Superior temporal gyrus (tissue), 1 donor: Measurements from ENCODE around the gene COLGALT1.
A peak's percentile ranks its signal among the peaks of the same experiment; 100 is the strongest.
"Not testable (repeated sequence)": the region's sequence is repeated elsewhere in the genome, so short reads cannot be mapped to it uniquely, and the experiment has no call there.

Experiments
- DNase-seq: peaks from one replicate; pipeline ENCODE4 v3.0.0-alpha.2; 2016; ENCODE audit errors: extremely low spot score

The COLGALT1 gene

DNA sequence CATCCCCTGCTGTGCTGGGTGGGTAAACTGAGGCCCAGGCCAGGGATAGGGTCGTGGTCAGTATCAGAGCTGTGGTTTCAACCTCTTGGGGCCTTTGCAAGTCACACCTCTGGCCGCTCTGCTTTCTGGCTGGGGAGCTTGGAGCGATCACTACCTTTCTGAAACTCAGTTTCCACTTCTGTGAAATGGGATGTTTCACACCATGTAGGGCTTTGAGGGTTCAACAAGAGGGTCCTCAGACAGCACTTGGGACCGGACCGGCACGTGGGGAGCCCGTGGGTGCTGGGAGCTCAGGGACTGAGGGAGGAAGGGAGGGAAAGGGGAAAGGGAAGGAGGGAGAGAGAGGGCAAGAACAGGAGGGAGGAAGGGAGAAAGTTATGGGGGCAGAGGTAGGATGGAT is 22.9 kb upstream of the COLGALT1 start:
- no peak for DNase-seq

DNA sequence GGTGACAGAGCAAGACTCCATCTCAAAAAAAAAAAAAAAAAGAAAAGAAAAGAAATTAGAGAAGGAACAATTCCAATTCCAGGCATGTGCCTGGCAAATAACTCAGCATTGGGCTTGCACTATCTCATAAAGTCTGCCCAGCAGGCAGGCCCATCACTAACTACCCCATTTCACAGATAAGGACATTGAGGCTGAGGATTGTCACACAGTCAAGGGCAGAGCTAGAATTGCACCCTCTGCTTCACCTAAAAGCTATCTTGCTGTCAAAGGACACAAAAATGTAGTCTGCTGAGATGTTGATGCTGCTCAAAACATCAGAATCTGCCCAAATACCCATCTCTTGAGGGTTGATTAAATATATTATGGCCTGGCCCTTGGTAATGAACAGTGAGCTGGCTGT is 20.7 kb upstream of the COLGALT1 start:
- no peak for DNase-seq

GRCh38 chr19:17536955-17537354 is 18.5 kb upstream of the COLGALT1 start:
- DNase-seq = no peak

- no peak for DNase-seq
Measured at GRCh38 chr19:17538684-17539237, 16.7 kb upstream of the COLGALT1 start.

- DNase-seq = peak; percentile 58
Measured at GRCh38 chr19:17539238-17540117, 16.0 kb upstream of the COLGALT1 start.

DNA sequence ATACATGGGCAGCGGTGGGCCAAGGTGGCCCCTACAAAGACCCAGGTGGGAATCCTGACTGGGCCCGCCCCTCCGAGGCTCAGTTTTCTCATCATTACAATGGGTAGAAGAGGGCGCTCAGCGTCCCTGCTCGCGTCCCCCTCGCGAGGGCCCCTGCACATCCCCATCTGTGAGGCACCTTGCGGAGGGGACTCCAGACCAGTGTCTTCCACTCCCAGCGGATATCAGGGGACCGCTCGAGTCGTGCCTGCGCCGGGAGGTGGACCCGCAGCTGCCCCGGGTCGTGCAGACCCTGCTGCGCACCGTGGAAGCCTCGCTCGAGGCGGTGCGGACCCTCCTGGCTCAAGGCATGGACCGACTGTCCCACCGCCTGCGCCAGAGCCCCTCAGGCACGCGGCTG is 15.3 kb upstream of the COLGALT1 start:
- no peak for DNase-seq

DNA sequence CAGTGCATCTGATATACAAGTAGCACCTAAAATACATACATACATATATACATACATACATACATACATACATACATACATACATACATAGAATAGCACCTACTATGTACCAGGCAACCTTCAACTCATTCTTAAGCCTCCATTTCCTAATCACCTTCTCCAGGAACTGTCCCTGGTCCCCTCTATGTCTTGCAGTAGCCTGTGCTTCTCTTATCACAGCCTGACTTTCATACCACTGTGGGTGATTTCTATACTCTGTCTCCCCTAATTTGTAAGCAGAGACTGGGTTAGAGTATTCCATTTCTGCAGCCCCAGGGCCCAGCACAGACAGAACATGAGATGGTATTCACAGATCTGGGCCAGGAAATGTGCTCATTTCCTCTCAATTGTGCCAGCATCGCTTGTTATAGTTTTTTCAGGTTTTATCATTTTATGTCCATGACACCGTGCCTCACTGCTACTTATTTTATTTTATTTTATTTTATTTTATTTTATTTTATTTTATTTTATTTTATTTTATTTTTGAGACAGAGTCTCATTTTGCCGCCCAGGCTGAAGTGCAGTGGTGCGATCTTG is 14.2 kb upstream of the COLGALT1 start:
- no peak for DNase-seq

- DNase-seq = no peak
Measured at GRCh38 chr19:17542042-17542441, 13.4 kb upstream of the COLGALT1 start.

DNA sequence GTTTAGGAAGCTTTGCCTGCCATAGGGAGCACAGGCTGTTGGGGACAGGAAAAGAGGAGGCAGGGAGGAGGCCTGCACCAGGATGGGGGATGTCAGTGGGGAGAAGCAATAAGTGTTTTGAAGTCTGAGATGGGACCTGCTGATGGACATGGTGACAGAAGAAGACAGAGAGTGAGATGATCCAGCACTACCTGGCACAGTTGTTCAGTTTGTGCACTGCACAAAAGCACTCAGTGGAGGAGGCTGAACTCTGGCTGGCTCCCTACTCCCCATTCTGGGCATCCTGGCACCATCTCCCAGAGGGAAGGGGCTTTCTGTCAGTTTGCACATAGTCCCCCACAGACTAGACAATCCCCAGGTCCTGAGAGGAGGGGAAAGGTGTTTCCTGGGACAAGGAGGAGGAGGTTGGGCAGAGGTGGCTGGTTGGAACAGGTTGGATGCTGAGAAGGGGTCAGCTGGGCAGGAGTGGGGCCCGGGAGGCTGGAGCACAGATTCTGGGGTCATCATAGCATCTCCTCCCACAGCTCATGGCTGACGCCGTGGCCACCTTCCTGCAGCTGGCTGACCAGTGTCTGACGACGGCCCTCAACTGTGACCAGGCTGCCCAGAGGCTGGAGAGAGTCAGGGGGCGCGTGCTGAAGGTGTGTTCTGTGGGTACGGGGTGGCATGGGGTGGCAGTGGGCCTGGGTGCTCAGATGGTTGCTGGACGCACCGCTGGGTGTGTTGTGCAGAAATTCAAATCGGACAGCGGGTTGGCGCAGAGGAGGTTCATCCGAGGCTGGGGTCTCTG is 12.5 kb upstream of the COLGALT1 start:
- no peak for DNase-seq

DNA sequence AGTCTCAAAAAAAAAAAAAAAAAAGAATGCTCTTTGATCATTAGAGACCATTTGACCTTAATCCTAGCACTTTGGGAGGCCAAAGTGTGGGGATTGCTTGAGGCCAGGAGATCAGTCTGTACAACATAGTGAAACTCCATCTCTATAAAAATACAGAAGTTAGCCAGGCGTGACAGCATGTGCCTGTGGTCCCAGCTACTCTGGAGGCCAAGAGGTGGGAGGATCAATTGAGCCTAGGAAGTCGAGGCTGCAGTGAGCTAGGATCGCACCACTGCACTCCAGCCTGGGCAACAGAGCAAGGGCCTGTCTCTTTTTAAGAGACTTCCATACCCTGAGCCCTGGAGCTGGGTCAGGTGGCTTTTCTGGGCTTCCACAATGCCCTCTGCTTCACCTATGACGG is 11.5 kb upstream of the COLGALT1 start:
- no peak for DNase-seq

DNA sequence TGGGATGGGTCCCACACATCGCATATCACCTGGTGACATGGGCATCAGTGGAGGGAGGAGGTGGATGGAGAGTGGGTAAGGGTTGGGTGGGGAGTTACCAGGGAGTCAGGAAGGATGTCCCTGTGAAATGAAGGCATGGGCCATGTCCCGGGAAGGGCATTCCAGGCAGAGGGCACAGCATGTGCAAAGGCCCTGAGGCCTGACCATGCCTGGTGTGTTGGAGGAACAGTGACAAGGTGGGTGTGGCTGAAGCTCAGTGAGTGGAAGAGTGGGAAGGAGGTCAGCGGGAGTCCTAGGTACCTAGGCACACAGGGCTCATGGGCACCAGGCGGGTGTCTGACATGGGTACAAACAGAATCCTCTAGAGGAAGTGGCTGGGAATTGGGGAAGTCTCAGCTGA is 11.0 kb upstream of the COLGALT1 start:
- DNase-seq = no peak

DNA sequence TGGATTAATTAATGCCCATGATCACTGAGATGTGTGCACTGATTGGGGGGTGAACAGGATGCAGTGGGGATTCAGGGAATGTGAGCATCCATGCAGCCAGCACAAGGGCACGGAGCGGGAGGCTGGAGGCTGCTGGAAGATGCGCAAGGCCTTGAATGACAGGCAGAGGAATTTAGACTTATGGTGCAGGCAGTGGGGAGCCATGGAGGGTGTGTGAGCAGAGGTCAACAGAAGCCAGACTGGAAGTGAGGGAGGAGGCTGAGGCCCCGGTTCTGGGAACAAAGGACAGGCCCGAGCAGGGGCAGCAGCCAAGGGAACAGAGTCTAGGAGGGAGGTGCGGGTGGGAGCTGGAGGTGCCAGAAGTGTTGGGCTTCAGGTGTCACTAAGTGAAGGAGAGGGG is 7.3 kb upstream of the COLGALT1 start:
- DNase-seq = no peak

DNA sequence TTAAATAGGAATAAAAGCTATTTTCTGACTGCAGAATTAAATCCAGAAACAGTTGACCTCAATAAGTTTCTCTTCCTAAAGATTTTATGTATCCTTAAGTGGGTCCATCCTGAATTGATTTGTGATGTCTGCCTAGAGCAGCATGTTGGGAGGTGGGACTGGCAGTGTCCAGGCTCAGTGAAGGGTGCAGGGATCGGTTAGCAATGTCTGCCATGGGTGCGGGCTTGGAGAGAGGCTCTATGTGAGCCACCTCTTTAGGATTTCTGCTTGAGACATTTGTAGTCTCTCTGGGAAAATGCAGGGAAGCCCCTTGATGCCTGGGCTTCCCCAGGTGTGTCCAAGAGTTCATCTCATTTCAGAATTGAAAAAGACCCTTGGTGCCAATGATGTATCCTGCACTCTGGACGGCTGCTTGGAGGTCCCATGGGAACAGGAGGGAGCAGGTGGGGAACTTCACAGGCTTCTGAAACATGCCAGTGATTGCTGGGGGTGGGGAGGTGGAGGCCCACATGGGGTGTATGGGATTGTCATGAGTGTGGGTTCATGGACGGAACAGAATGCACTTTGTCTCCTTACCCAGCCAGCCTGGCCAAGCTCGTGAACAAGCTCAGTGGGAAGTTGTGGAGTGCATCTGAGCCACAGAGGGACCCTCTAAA is 6.2 kb upstream of the COLGALT1 start:
- no peak for DNase-seq

GRCh38 chr19:17550076-17550667 is 5.3 kb upstream of the COLGALT1 start:
- no peak for DNase-seq

GRCh38 chr19:17552735-17553134 is 2.7 kb upstream of the COLGALT1 start:
- DNase-seq = not testable (repeated sequence)

DNA sequence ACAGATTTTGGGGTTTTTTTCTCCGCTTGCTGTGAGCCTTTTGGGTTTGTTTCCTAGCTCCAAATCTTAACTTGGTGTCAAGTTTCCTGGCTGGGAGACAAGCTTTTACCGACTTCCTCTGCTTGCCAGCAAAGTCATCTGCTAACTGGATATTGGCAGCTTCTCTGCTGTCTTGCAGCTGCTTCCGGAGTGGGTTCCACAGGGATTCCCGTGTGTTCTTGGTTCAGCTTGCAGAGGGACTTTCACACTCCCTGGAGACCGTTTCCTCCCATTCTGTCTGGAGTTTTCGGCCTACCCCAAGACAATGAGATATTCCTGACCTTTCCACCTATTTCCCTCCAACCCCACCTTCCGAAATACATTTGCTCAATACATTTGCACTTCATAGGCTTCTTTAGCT is 2.2 kb upstream of the COLGALT1 start:
- peak; percentile 44 for DNase-seq

DNA sequence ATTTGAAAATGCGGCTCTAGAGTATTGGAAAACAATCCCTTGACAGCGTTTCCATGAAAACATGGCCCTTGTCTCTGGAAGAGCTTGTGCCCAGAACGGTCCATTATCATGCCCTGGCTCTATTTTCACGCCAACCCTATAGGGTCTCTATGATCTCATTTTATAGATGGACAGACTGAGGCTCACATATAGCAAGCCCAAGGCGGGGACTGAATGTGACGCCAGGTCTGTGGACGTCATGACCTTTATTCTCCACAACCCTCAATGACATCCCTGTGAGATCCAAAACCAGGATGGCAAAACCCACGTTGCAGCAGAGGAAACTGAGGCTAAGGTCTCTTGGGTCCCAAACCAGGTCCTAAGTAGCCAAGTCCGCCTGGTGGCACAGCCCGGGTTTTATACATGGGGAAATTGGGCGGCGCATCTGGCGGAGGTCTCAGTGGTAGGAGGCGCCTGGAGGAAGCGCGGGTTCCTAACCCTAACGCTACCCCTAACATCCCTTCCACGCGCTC is 425 bp upstream of the COLGALT1 start:
- DNase-seq = no peak

DNA sequence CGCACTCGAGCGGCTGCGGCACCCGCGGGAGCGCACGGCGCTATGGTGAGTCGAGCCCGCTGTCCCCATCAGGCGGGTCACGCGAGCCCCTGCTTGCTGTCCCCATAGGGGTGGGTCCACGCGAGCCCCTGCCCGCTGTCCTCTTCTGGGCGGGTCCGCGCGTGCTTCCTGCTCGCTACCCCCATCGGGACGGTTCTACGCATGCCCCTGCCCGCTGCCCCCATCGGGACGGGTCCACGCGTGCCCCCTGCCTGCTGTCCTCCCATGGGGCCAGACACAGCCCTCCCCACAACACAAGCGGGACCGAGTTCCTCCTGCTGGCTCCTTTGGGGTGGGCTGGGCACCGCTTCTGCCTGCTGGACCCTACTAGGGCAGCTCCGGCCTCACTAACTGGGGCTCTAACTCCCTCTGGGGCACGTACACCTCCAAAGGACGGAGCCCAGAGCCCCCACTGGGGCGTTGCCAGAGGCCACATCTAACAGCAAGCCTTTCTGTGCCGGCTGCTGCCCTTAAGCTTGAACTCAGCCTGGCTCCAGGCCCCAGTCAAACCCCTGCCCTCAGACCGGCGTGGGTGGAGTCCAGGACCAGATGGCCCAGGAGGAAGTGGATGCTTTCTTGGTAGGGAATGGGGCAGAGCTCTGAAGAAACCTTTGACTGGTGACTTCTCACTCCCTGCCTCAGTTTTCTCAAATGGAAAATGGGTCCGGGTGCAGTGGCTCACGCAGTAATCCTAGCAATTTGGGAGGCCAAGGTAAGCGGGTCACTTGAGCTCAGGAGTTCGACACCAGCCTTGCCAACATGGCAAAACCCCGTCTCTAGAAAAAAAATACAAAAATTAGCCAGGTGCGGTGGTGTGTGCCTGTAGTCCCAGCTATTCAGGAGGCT is 722 bp downstream of the COLGALT1 start:
- DNase-seq = peak; percentile 22

DNA sequence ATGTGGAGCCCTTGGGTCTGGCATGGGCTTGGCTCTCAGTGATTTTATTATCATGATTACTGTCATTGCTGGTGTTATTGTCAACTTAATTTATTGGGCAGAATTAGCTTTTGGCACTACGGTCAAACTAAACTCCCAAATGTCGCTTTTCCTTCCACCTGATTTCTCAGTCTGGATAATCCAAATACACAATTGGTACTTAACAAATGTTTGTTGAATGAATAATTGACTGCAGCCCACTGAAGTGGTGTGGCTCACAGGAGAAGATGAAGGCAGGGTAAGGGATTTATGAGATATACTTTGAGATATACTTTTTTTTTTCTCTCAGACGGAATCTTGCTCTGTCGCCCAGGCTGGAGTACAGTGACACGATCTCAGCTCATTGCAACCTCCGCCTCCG is 1.5 kb downstream of the COLGALT1 start:
- no peak for DNase-seq

DNA sequence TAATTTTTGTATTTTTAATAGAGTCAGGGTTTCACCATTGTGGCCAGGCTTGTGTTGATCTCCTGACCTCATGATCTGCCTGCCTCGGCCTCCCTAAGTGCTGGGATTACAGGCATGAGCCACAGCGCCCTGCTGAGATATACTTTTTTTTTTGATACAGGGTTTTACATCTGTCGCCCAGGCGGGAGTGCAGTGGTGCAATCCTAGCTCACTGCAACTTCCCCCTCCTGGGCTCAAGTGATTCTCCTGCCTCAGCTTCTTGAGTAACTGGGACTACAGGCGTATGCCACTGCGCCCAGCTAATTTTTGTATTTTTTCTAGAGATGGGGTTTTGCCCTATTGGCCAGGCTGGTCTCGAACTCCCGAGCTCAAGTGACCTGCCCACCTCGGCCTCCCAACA is 2.0 kb downstream of the COLGALT1 start:
- no peak for DNase-seq
